ENCODE measurements around the gene BNIP2. TPM values are rescaled to one million over a fixed set of nuclear protein-coding genes. Genes with fewer than 3 reads are reported as not detected.
"Not testable (repeated sequence)": the region's sequence is repeated elsewhere in the genome, so short reads cannot be mapped to it uniquely, and the experiment has no call there.

Gene BNIP2
- polyA plus RNA-seq, 4 donors, result 65.3 to 89.3 (median 78.8) TPM

DNA sequence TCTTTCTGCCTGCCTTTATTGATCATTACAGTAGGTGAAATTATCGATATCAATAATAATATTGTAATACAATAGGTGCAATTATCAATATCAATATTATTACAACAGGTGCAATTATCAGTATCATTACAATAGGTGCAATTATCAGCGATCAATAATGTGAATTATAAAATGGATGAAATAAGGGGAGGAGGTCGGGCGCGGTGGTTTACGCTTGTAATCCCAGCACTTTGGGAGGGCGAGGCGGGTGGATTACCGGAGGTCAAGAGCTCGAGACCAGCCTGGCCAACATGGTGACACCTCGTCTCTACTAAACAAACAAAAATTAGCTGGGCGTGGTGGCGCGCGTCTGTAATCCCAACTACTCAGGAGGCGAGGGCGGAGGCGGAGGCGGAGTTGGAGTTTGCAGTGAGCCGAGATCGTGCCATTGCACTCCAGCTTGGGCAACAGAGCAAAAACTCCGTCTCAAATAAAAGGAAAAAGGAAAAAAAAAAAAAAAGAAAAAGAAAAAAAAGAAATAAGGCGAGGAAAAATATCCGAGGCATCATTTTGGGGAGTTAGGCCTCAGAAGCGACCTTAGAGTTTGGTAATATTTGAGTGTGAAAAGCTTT lies 611 bp upstream of the BNIP2 start:
- peak; percentile 9 to 31 (median 15) for DNase-seq (ENCODE audit: low read depth in 4 of 4, low spot score in 3 of 4)

GRCh38 chr15:59688423-59688781 lies 718 bp downstream of the BNIP2 start:
- DNase-seq (ENCODE audit: low read depth in 4 of 4, low spot score in 3 of 4), result peak in 3 of 4 donors; percentile 14 to 28 (median 18)

- DNase-seq (ENCODE audit: low read depth in 4 of 4, low spot score in 3 of 4), result no peak
These were observed 1.3 kb downstream of the BNIP2 start for GRCh38 chr15:59687836-59688235.

DNA sequence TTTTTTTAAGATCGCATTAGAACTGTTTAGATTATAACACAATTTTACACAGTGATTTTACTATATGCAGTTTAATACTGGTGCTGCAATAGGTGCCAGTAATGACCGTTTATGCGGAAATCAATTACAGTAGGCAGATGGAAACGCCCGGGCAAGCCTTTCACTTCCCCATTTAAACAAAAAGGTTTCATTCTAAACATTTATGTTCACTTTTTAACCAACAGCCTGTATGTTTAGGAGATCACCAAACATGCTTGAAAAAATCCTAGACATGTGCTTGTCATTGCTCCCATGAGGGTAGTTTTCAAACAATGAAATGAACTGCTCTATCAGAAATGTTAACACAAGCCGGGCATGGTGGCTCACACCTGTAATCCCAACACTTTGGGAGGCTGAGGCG lies 2.7 kb downstream of the BNIP2 start:
- DNase-seq (ENCODE audit: low read depth in 4 of 4, low spot score in 3 of 4), result no peak

DNA sequence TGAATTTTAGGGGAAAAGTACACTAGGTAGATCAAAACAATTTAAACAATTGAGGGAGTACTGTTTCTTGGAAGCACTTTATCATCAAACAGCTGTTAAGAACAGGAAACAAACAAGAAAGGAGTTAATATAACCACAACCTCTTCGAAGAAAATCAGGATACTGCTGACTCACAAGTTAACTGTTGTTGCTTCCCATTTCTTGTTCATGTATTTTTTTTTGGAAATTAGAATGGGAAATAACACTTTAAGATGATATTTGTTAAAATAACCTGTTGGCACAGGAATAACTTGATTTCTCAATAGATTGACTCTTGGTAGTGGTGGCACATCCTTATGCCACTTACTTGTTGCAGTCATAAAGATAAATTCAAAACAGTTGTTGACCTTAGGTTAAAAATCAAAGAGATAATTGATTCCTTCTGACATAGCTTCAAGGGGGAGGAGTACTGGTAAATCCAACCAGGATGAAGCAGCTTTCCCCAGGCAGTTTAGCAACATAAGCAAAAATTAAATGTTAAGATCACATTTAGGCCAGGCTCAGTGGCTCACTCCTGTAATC lies 3.3 kb downstream of the BNIP2 start:
- no peak for DNase-seq (ENCODE audit: low read depth in 4 of 4, low spot score in 3 of 4)

GRCh38 chr15:59680870-59681269 lies 8.2 kb downstream of the BNIP2 start:
- DNase-seq (ENCODE audit: low read depth in 4 of 4, low spot score in 3 of 4), result no peak

- no peak for DNase-seq (ENCODE audit: low read depth in 4 of 4, low spot score in 3 of 4)
These were observed 8.8 kb downstream of the BNIP2 start for GRCh38 chr15:59680346-59680745.

DNA sequence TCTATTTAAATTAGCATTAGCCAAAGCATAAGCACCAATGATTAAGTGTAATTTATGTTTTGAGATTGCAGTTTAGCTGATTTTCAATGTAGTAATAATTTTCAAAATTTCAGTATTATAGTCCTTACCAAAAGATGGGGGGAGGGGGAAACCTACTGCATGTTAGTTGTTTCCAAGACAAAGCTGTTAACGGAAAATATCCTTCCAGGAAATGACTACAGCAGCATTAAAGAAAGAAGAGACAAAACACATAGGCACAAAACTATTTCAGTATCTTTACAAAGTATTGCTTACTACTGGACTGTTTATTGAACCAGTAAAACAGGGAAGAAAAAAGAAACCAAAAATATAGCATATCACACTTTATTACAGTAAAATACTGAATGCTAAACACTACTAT lies 10.5 kb downstream of the BNIP2 start:
- DNase-seq (ENCODE audit: low read depth in 4 of 4, low spot score in 3 of 4), result no peak

DNA sequence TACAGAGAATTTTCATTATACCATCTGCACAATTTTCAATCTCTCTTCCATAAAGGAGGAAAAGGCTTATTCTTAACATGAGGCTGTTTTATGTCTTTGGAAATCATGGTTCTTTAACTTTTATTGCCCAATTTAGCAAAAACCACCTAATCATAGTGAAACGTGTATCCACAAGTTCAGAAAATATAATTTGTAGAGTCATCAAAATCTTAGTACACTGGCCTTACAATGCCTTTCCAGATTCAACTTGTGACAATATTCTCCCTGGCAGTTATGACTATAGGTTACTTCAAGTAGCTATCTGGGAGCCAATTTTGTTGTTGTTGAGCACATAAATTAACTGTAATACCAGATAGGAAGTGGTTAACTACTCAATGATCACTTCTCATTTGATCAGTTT lies 10.9 kb downstream of the BNIP2 start:
- no peak for DNase-seq (ENCODE audit: low read depth in 4 of 4, low spot score in 3 of 4)

GRCh38 chr15:59676565-59676964 lies 12.6 kb downstream of the BNIP2 start:
- DNase-seq (ENCODE audit: low read depth in 4 of 4, low spot score in 3 of 4), result no peak

DNA sequence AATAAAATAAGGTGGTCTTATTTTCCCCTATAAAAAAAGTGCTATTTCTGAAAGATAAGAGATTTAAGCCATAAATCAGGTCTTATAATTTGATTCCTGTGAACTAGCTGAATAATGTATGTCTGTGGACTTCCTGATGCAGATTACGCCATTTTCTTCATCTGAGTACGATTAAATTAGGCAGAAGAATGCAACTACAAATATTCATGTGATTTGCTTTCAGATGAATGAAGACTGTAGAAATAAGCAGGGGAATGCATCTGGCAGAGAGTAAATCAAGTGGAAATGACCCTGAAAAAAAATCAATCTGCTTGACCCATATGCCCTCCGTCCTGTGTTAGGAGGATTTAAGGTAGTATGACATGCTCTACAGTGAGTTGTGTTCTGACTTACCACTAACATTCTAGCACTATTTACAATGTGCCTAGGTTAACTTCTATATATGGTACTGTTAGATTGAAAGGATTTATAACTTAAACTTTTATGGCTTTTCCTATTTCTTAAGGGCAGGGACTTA lies 14.7 kb downstream of the BNIP2 start:
- no peak for DNase-seq (ENCODE audit: low read depth in 4 of 4, low spot score in 3 of 4)

GRCh38 chr15:59668556-59668955 lies 20.6 kb downstream of the BNIP2 start:
- DNase-seq (ENCODE audit: low read depth in 4 of 4, low spot score in 3 of 4), result no peak

DNA sequence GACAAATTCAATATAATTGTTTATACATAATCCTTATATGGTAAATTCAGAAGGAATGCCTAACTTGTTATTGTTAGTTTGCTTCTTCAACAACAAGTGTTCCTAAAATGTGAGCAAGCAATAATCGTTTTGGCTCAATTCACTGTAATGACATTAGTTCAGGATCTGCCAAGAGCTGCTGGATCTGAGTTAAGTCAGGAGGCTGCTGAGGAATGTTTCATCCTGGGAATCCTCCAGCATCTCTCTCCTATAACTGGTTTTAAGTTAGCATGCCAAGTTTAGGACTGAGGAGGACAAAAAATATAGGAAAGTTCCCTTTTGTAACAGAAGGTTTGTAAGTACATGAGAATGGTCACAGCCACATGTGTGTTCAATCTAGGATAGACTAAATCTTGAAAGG lies 26.9 kb downstream of the BNIP2 start:
- DNase-seq (ENCODE audit: low read depth in 4 of 4, low spot score in 3 of 4), result no peak

DNA sequence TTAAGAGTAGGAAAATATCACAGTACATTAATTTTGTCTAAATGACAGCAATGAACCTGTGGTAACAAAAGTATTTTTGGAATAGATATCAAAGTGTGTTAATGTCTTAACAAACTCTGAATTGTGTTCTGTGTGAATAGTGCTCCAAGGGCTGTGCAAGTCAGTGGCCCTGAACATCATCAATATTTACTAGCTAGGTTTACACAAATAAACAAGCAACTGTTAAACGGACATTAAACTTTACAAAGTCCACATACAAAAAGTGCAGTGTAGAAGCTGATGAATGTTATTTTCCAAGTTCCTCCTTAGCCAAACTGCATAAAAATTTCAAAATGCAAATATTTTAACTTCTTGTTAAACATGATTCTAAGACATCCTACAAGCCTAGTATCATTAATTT lies 29.8 kb downstream of the BNIP2 start:
- no peak for DNase-seq (ENCODE audit: low read depth in 4 of 4, low spot score in 3 of 4)

DNA sequence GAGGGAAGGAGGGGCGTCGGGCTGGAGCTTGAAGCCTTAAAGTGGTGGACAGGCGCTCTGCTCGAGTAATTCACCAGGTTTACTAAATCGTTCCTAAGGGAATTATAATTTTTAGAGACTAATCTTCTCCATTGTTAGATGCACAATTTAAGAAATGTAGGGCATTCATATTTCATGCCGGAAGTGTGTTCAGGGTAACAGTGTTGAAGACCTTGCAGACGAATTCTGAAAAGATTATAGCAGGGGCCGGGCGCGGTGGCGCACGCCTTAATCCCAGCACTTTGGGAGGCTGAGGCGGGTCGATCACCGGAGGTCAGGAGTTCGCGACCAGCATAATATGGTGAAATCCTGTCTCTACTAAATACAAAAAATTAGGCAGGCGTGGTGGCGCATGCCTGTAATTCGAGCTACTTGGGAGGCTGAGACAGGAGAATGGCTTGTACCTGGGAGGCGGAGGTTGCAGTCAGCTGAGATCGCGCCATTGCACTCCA lies 31.4 kb downstream of the BNIP2 start:
- no peak for DNase-seq (ENCODE audit: low read depth in 4 of 4, low spot score in 3 of 4)

DNA sequence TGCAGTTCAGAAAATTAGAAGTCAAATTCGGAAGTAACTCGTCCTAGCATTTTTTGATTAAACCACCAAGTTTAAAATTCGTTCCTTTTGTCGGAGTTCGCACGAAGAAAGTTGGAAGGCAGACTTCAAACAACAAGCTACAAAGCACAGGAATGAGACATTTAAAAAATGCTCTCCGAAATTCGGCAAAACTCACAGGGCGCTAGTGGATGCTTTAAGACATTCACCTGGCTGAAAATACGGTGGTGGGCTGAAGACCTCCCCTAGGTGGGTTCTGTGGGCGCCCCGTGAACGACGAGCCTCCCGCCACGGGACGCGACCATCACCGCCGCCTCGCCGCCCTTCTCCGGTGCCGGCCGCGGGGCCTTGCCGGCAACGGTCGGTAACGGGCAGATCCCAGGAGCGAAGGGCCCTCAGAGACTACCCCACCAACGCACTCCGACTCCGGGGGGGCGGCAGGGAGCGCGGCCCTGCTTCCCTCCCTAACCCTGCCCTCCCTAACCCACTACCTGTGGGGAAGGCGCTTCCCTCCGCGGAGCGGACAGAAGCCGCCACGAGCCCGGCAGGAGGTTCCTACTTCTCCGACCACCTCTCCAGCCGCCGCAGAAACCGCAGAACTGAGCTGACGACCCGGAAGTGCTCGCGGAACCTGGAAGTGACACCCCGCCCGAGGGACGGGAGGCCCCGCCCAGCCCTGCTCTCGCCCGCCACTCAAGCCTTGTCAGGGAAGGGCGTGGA lies 32.1 kb downstream of the BNIP2 start, which contains the start of gene GTF2A2:
TSS of gene GTF2A2 (minus strand) at position 619 of the 738 bp plus-strand sequence. CDS start 5,238 bp downstream, outside the sequence.
- DNase-seq (ENCODE audit: low read depth in 4 of 4, low spot score in 3 of 4), result peak; percentile 83 to 90 (median 86)

- DNase-seq (ENCODE audit: low read depth in 4 of 4, low spot score in 3 of 4), result no peak
These were observed 35.1 kb downstream of the BNIP2 start for GRCh38 chr15:59654046-59654445.

- no peak for DNase-seq (ENCODE audit: low read depth in 4 of 4, low spot score in 3 of 4)
These were observed 39.5 kb downstream of the BNIP2 start for GRCh38 chr15:59649603-59650002.

- no peak for DNase-seq (ENCODE audit: low read depth in 4 of 4, low spot score in 3 of 4)
These were observed 42.0 kb downstream of the BNIP2 start for GRCh38 chr15:59647085-59647484.

GRCh38 chr15:59646277-59646676 lies 42.8 kb downstream of the BNIP2 start:
- no peak for DNase-seq (ENCODE audit: low read depth in 4 of 4, low spot score in 3 of 4)

DNA sequence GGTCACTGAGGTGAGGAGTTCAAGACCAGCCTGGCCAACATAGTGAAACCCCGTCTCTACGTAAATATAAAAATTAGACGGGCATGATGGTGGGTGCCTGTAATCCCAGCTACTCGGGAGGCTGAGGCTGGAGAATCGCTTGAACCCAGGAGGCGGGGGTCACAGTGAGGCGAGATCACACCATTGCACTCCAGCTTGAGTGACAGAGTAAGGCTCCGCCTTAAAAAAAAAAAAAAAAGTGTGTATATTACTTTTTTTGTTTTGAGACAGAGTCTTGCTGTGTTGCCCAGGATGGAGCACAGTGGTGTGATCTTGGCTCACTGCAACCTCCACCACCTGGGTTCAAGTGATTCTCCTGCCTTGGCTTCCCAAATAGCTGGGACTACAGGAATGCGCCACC lies 43.3 kb downstream of the BNIP2 start:
- not testable (repeated sequence) for DNase-seq (ENCODE audit: low read depth in 4 of 4, low spot score in 3 of 4)

DNA sequence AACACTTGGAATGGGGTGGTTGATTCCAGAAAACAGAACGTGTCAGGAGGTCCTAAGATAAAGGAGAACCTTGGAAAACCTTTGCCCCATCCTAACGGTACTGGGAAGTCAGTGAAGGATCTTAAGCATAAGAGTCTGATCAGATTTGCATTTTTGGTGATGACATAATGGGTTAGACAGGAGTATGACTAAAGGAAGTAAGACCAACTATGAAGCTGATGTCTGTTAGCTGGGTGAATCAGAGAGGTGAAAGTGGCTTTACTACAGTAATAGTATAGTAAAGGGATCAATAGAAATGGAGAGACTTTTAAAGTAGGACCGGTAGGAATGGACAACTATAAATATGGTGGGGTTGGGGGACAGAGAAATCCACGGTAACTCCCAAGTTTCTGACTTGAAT lies 44.4 kb downstream of the BNIP2 start:
- DNase-seq (ENCODE audit: low read depth in 4 of 4, low spot score in 3 of 4), result no peak
